Activated CD4-positive, alpha-beta T cell treated with anti-CD3 and anti-CD28 coated beads, Interleukin-10, Interleukin-2, amounts not matched to agents 100 ng/mL and 50 ng/mL, durations not matched to agents 16 hours and 8 hours (primary cell): ENCODE results near the gene ACBD5.
"Not testable (repeated sequence)": the region's sequence is repeated elsewhere in the genome, so short reads cannot be mapped to it uniquely, and the experiment has no call there.

Source experiments
- DNase-seq: peaks from one replicate; pipeline ENCODE4 v3.0.0-alpha.2; 2020

The ACBD5 gene

GRCh38 chr10:27240212-27241009, at the start of gene ACBD5:
Gene ACBD5 (minus strand): TSS chr10:27240797. CDS start chr10:27240688, 109 bp downstream.
- peak; percentile 87 for DNase-seq

- peak; percentile 69 for DNase-seq
Observed at GRCh38 chr10:27285093-27285492, 44.5 kb upstream of the ACBD5 start.

GRCh38 chr10:27276581-27276980, 36.0 kb upstream of the ACBD5 start:
- DNase-seq: no peak

- not testable (repeated sequence) for DNase-seq
Observed at GRCh38 chr10:27266025-27266424, 25.4 kb upstream of the ACBD5 start.

- not testable (repeated sequence) for DNase-seq
Observed at GRCh38 chr10:27262788-27263187, 22.2 kb upstream of the ACBD5 start.

GRCh38 chr10:27258838-27259812, 18.5 kb upstream of the ACBD5 start:
- DNase-seq: no peak

GRCh38 chr10:27258492-27258837, 17.9 kb upstream of the ACBD5 start:
- DNase-seq: no peak

- no peak for DNase-seq
Observed at GRCh38 chr10:27256299-27257189, 15.9 kb upstream of the ACBD5 start.

- no peak for DNase-seq
Observed at GRCh38 chr10:27253576-27253975, 13.0 kb upstream of the ACBD5 start.

- DNase-seq: peak; percentile 87
Observed at GRCh38 chr10:27252267-27253000, 11.8 kb upstream of the ACBD5 start.

- no peak for DNase-seq
Observed at GRCh38 chr10:27251554-27251953, 11.0 kb upstream of the ACBD5 start.

GRCh38 chr10:27248215-27248614, 7.6 kb upstream of the ACBD5 start:
- no peak for DNase-seq

GRCh38 chr10:27247441-27247840, 6.8 kb upstream of the ACBD5 start:
- no peak for DNase-seq

- DNase-seq: no peak
Observed at GRCh38 chr10:27247006-27247405, 6.4 kb upstream of the ACBD5 start.

GRCh38 chr10:27245836-27246235, 5.2 kb upstream of the ACBD5 start:
- no peak for DNase-seq

GRCh38 chr10:27244976-27245375, 4.4 kb upstream of the ACBD5 start:
- no peak for DNase-seq

- peak; percentile 89 for DNase-seq
Observed at GRCh38 chr10:27242951-27243551, 2.5 kb upstream of the ACBD5 start.

- DNase-seq: no peak
Observed at GRCh38 chr10:27242473-27242950, 1.9 kb upstream of the ACBD5 start.

GRCh38 chr10:27241652-27242472, 1.3 kb upstream of the ACBD5 start:
- peak; percentile 95 for DNase-seq

- DNase-seq: no peak
Observed at GRCh38 chr10:27241010-27241651, 534 bp upstream of the ACBD5 start.
